Peyer's patch (tissue), 4 donors: ENCODE results near the gene ABR. TPM values are rescaled to one million over a fixed set of nuclear protein-coding genes. Genes with fewer than 3 reads are reported as not detected.

Experiments used
- DNase-seq, 3 donors: peaks; one replicate each; pipeline ENCODE4 v3.0.0-alpha.2; 2017 to 2019
- H3K27ac ChIP-seq, 4 donors: fragments of 200-600 bp; sonication (generic); one replicate each; pipeline ENCODE4 v1.5.1; 2016 to 2019
- H3K27me3 ChIP-seq, 2 donors: fragments of 200-600 bp; sonication (generic); one replicate each; pipeline ENCODE4 v1.5.1; 2019
- H3K36me3 ChIP-seq, 3 donors: fragments of 200-600 bp; sonication (generic); one replicate each; pipeline ENCODE4 v1.5.1; 2016 to 2019
- H3K4me1 ChIP-seq, 4 donors: fragments of 200-600 bp; sonication (generic); one replicate each; pipeline ENCODE4 v1.5.1; 2016 to 2019
- H3K4me3 ChIP-seq, 4 donors: fragments of 200-600 bp; sonication (generic); 1 replicate in 3 of 4; 2 replicates in 1 of 4; pipeline ENCODE4 v1.5.1; 2016 to 2019; ENCODE audit warnings: mild to moderate bottlenecking in 1 of 4
- H3K9me3 ChIP-seq, 4 donors: fragments of 200-600 bp; sonication (generic); one replicate each; pipeline ENCODE4 v1.5.1; 2016 to 2019; ENCODE audit warnings: mild to moderate bottlenecking in 1 of 4
- POLR2A ChIP-seq, 2 donors: fragments of 450-650 bp; IDR thresholded peaks; one replicate each; pipeline ENCODE4 v1.5.1; 2017; ENCODE audit warnings: antibody characterized with exemption in 2 of 2, mild to moderate bottlenecking in 2 of 2, moderate library complexity in 2 of 2
- total RNA-seq, 4 donors: library from RNA; depleted of rRNA; stranded (reverse); fragments of >200 nt; gene quantifications; one replicate each; pipeline ENCODE4 v1.1.0, GENCODE V29; 2016
- TF ChIP-seq, protein P1 (sequence below), 6 experiments: fragments of 450-650 bp in 4 of 6; fragments of 200-600 bp in 2 of 6; sonication (generic) in 1 of 6; IDR thresholded peaks; one replicate each; pipeline ENCODE4 v1.5.1; 2017 to 2019; ENCODE audit warnings: antibody characterized with exemption in 6 of 6, mild to moderate bottlenecking in 3 of 6, moderate library complexity in 1 of 6

Gene ABR
- total RNA-seq, 4 donors from 2014 or later: 220 to 753 (median 440) TPM

DNA sequence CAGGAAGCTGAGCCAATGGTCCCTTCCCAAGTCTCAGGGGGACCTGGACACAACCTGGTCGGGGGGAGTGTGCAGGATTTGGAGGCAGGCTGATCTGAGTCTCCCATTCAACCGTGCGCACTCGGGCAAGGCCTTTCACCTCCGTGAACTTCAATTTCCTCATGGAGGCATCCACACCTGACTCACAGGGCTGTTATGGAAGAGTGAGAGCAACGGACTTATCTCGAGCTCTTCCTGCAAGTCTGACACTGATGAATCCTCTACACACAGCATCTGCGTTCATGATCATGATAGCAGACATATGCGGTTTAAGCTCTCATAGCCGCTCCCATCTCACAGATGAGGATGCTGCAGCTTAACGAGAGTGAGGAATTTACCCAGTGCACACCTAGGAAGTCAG is 161.2 kb downstream of the ABR start:
- peaks cover 0 to 27% (median 0%) of the 10 kb centered on the region in 3 donors for H3K36me3 ChIP-seq
- H3K27ac ChIP-seq: peak overlapping the region in 1 of 4 donors; percentile 71

DNA sequence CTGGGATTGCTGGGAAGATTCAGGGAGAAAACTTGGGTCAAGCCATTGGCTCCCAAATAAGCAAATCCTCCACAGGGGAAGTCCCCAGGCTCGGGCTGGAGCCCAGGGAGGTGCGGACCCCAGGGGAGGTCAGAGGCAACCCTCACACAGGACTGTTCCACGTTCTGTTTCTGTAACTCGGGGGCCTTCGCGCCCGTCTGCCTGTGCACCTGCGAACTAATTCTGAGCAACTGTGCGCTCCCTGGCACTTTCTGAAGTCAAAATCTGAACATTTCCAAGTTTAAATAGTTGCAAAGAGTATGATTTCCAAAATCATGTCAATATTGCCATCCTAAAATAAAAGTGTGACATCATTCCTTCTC is 166.1 kb downstream of the ABR start:
- TF ChIP-seq, protein P1, sequence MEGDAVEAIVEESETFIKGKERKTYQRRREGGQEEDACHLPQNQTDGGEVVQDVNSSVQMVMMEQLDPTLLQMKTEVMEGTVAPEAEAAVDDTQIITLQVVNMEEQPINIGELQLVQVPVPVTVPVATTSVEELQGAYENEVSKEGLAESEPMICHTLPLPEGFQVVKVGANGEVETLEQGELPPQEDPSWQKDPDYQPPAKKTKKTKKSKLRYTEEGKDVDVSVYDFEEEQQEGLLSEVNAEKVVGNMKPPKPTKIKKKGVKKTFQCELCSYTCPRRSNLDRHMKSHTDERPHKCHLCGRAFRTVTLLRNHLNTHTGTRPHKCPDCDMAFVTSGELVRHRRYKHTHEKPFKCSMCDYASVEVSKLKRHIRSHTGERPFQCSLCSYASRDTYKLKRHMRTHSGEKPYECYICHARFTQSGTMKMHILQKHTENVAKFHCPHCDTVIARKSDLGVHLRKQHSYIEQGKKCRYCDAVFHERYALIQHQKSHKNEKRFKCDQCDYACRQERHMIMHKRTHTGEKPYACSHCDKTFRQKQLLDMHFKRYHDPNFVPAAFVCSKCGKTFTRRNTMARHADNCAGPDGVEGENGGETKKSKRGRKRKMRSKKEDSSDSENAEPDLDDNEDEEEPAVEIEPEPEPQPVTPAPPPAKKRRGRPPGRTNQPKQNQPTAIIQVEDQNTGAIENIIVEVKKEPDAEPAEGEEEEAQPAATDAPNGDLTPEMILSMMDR (IDR thresholded peaks at IDR 0.05): no peak
- no peak for TF ChIP-seq POLR2A (IDR thresholded peaks at IDR 0.05)

More for the DNA sequence above, 161.2 kb downstream of the ABR start:
- no peaks in the 10 kb centered on the region for H3K27me3 ChIP-seq
- TF ChIP-seq, protein P1 (IDR thresholded peaks at IDR 0.05): no peak
- TF ChIP-seq POLR2A (IDR thresholded peaks at IDR 0.05): no peak
- H3K4me1 ChIP-seq: peaks cover 0 to 21% (median 0%) of the 10 kb centered on the region in 4 donors
- H3K4me3 ChIP-seq: no peak overlapping the region
- DNase-seq: no peak
- no peaks in the 10 kb centered on the region for H3K9me3 ChIP-seq

DNA sequence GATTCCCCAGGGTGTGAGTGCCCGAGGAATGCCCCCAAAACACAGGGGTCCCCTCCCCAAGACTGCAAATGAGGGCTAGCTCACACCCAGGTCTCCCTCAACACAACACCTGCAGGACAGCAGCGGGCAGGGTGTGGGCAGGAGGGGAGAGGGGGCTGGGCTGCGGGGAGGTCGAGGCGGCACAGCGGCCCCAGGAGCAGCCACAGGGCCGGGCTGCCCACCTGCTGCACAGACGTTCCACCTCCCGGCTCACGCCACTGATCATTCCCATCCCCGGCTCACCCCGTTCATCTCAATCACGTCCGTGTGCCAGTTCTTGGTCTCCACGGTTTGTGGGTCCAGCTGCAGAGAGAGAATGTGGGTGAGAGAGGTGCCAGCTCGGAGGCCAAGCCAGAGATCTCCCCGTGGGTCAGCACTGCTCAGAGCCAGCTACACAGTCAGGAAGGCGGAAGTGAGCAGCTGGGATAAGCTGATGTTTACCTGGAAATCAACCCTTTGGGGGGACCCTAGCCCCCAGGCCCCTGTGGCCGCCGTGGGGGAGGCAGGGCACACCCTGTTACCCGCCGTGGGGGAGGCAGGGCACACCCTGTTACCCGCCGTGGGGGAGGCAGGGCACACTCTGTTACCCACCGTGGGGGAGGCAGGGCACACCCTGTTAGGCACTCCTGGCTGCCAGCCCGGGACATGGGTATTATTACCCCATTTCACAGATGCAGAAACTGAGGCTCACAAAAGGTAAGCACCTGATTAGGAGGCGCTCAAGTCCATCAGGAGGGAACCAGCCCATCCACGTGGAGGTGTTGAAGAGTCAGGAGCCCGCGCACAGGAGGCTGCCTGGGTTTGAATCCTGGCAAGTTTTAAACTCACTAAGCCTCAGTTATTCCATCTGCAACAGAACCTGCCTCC is 166.7 kb downstream of the ABR start:
- peaks cover 0 to 58% (median 5%) of the 10 kb centered on the region in 3 donors for H3K36me3 ChIP-seq
- H3K9me3 ChIP-seq: no peaks in the 10 kb centered on the region
- H3K4me3 ChIP-seq: no peak overlapping the region
- no peak for TF ChIP-seq POLR2A (IDR thresholded peaks at IDR 0.05)
- TF ChIP-seq, protein P1 (IDR thresholded peaks at IDR 0.05): no peak
- H3K27ac ChIP-seq: no peak overlapping the region
- H3K4me1 ChIP-seq: no peaks in the 10 kb centered on the region
- DNase-seq: no peak
- no peaks in the 10 kb centered on the region for H3K27me3 ChIP-seq

More for the DNA sequence above, 166.1 kb downstream of the ABR start:
- Histone ChIP-seq H3K36me3 (peaks cover 0 to 58% (median 5%) of the 10 kb centered on the region in 3 donors), H3K27me3 (no peaks in the 10 kb centered on the region), H3K27ac (no peak overlapping the region), H3K4me3 (no peak overlapping the region), H3K9me3 (no peaks in the 10 kb centered on the region), H3K4me1 (no peaks in the 10 kb centered on the region)
- no peak for DNase-seq

DNA sequence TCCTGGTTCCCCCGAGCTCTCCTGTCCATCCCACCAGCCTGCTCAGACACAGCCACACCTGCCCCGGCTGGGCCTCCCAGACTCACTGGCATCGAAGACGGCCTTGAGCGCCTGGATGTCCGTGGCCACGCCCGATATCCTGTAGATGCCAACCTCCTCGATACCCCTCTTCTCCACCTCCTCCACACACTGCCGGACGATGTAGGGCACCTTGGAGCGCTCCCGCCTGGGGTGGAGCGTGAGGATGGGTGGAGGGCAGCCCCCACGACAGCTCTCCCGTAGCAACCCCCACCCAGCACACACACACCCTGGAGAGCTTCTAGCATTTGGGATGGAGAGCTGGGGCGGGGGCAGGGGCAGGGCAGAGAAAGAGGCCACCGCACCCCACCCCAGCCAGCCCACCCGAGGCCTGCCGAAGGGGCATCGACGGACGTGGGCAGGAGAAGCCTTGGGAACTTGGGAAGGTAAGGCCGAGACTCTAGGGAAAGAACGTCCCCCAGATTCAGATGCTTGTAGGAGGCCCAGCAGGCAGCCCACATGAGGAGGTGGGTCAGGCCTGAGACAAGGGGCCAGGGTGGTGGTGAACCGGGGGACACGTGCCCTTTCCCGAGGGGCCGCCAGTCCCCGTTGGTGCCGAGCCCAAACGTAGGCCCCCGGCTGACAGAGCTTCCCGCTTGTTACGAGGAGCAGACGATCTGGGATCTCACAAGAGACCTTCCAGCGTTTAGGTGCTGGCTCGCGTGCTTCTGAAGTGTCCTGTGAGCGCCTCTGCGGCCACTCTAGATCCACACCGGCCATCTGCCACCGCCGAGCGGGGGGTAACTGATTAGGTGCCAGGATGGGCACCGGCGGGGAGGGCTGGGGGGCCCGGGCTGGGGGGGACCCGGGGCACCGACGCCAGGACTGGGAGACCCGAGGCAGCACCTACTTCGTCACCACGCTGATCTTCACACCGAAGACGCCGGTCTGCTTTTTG is 167.7 kb downstream of the ABR start:
- Histone ChIP-seq H3K27me3 (no peaks in the 10 kb centered on the region), H3K36me3 (peaks cover 0 to 69% (median 5%) of the 10 kb centered on the region in 3 donors), H3K4me3 (no peak overlapping the region), H3K9me3 (no peaks in the 10 kb centered on the region), H3K4me1 (no peaks in the 10 kb centered on the region), H3K27ac (no peak overlapping the region)
- no peak for DNase-seq
- TF ChIP-seq, protein P1 (IDR thresholded peaks at IDR 0.05): no peak
- no peak for TF ChIP-seq POLR2A (IDR thresholded peaks at IDR 0.05)

DNA sequence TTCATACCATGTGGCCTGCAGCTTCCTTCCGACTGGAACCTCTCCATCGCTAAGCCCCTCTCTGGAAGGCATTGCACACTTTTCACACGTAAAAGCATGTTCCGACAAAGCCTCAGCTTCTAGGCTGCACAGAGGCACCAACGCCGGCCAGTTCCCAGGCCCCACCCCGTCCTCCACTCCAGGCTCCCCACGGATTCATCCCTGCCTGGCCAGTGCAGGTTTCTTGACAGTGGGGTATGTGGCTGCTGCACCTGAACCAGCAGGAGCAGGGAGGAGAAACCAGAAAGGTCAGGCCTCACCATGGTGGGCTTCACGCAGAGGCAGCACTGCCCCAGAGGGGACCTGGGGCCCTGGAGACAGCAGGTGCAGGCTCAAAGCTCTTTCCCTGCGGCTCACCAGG is 168.6 kb downstream of the ABR start:
- Histone ChIP-seq H3K27ac (no peak overlapping the region), H3K36me3 (peaks cover 0 to 76% (median 5%) of the 10 kb centered on the region in 3 donors)

More for the DNA sequence above, 168.6 kb downstream of the ABR start:
- no peak for TF ChIP-seq POLR2A (IDR thresholded peaks at IDR 0.05)
- TF ChIP-seq, protein P1 (IDR thresholded peaks at IDR 0.05): no peak
- H3K9me3 ChIP-seq: no peaks in the 10 kb centered on the region
- no peaks in the 10 kb centered on the region for H3K27me3 ChIP-seq
- H3K4me1 ChIP-seq: peaks cover 0 to 4% (median 0%) of the 10 kb centered on the region in 4 donors
- DNase-seq: no peak
- H3K4me3 ChIP-seq: no peak overlapping the region
